SK-N-SH treated with all-trans-retinoic acid at 6 μM for 48 hours (cell line): Measurements from ENCODE around the gene MAMDC4.

Source experiments
- BACH2 ChIP-seq: fragments of 250-450 bp; sonication (Bioruptor Pico); IDR thresholded peaks from 2 replicates; pipeline ENCODE4 v1.9.0; 2021; ENCODE audit warnings: mild to moderate bottlenecking, borderline replicate concordance
- PATZ1 ChIP-seq: fragments of 250-450 bp; sonication (Bioruptor Pico); IDR thresholded peaks from 2 replicates; pipeline ENCODE4 v1.8.0; 2020; ENCODE audit warnings: mild to moderate bottlenecking, moderate library complexity, borderline replicate concordance
- POU6F1 ChIP-seq: fragments of 250-450 bp; sonication (Bioruptor Pico); IDR thresholded peaks from 2 replicates; pipeline ENCODE4 v1.8.0; 2021; ENCODE audit warnings: low read depth, mild to moderate bottlenecking, moderate library complexity, borderline replicate concordance
- RARB ChIP-seq: fragments of 250-450 bp; sonication (Bioruptor Pico); IDR thresholded peaks from 2 replicates; pipeline ENCODE4 v1.8.0; 2021; ENCODE audit warnings: mild to moderate bottlenecking, moderate library complexity
- TOX ChIP-seq: fragments of 250-450 bp; sonication (Bioruptor Pico); IDR thresholded peaks from 2 replicates; pipeline ENCODE4 v1.8.0; 2021; ENCODE audit warnings: mild to moderate bottlenecking, moderate library complexity, borderline replicate concordance
- ZC3H10 ChIP-seq: fragments of 250-450 bp; sonication (Bioruptor Pico); IDR thresholded peaks from 2 replicates; pipeline ENCODE4 v1.5.1; 2021; ENCODE audit warnings: mild to moderate bottlenecking, moderate library complexity
- ZFP30 ChIP-seq: fragments of 450-650 bp; formaldehyde crosslinking; IDR thresholded peaks from 2 replicates; pipeline ENCODE4 v1.5.0; 2022; ENCODE audit warnings: mild to moderate bottlenecking, moderate library complexity
- ZNF565 ChIP-seq: fragments of 450-650 bp; formaldehyde crosslinking; conservative IDR thresholded peaks from 2 replicates; pipeline ENCODE4 v1.5.0; 2020; ENCODE audit warnings: low read depth, mild to moderate bottlenecking, moderate library complexity
- ZNF8 ChIP-seq: fragments of 450-650 bp; formaldehyde crosslinking; IDR thresholded peaks from 2 replicates; pipeline ENCODE4 v1.5.0; 2020; ENCODE audit warnings: mild to moderate bottlenecking, moderate library complexity

DNA sequence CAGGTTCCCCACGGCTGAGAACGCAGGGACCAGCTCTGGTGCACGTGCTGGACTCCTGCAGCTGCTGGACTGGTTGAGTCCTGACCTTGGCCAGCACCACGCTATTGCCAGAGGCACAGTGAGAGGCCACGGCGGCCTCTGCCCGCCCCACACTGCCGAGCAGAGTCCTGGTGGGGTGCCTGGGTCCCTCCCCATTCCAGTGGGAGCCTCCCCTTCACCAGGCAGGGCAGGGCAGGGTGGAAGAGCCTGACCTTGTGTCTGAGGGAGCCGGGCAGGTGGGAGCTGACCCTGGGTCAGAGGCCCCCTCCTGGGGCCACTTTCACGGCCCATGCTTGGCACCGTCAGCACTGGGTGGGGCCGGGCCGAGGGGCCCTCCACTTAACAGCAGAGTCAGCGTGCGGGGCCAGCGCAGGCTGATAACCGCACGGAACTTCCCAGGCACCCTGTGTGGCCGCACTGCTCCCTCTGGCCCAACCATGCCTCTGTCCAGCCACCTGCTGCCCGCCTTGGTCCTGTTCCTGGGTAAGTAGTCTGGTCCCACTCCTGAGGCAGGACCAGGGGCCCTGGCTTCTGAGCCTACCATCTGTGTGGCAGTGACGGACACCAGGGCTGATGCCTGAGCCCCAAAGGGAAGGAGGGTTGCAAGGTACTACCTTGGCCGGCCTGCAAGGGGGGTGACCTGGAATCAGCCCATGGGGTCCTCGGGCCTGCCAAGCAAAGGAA is at the start of gene MAMDC4:
- TF ChIP-seq BACH2 (CRISPR knock-in tag), result no peak
- no peak for TF ChIP-seq ZNF8
- TF ChIP-seq PATZ1 (CRISPR knock-in tag), result no peak
- TF ChIP-seq ZFP30 (CRISPR knock-in tag), result no peak
- TF ChIP-seq RARB (CRISPR knock-in tag), result no peak
- no peak for TF ChIP-seq TOX (CRISPR knock-in tag)
- no peak for TF ChIP-seq ZNF565
- no peak for TF ChIP-seq ZC3H10
- TF ChIP-seq POU6F1 (CRISPR knock-in tag), result no peak
